ENCODE data around the gene NUP54. TPM values are rescaled to one million over a fixed set of nuclear protein-coding genes. Genes with fewer than 3 reads are reported as not detected.

NUP54 gene, protein sequence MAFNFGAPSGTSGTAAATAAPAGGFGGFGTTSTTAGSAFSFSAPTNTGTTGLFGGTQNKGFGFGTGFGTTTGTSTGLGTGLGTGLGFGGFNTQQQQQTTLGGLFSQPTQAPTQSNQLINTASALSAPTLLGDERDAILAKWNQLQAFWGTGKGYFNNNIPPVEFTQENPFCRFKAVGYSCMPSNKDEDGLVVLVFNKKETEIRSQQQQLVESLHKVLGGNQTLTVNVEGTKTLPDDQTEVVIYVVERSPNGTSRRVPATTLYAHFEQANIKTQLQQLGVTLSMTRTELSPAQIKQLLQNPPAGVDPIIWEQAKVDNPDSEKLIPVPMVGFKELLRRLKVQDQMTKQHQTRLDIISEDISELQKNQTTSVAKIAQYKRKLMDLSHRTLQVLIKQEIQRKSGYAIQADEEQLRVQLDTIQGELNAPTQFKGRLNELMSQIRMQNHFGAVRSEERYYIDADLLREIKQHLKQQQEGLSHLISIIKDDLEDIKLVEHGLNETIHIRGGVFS
- 10 to 100 TPM; 27.4 to 36.5 (median 31.0) TPM for total RNA-seq

DNA sequence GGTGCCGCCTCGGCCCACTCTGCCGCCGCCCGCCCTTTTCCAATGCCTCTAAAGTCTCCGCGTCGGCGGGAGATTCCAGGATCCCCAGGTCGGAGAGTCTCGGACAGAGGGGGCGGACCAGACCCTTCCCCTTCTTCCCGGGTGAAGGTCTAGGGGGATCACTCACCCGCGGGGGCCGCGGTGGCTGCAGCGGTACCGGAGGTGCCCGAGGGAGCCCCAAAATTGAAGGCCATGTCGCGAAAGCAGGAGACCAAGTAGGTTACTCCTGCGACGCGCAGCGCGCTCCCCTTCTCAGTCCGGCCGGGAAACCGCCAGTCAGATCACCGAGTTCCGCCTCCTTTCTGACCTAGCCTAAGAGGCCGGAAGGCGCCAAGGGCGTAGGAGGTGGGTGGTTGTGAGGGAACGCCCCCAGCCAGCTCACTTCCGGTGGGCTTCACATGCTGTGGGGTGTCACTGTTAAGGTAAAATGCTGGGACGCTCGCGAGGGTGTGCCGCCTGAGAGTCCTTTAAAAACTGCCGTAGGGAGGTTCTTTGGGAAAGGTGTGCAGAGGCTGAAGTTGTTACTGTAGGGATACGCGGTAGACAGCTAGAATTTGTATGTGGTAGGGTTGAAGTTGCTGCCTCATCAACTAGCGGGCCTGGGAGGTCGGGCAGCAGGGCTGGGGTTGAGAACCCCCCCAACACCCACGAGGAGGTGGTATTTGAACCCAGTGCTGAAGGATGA is at the start of gene NUP54:
Gene NUP54, minus strand, starts transcription at position 256 of the 724 bp plus-strand sequence. Its CDS starts 23 bp downstream, at position 233.
- peak within 1 kb of the TSS; percentile 96 for H3K4me3 ChIP-seq (ENCODE audit: low read depth, poor library complexity, severe bottlenecking)
- 0% methylated on average over 27 to 38 of the region's 47 CpGs for WGBS, 2 donors
- peak in 1 of 2 donors; percentile 23 for TF ChIP-seq POLR2A (IDR thresholded peaks at IDR 0.05)
- TF ChIP-seq, protein P1, sequence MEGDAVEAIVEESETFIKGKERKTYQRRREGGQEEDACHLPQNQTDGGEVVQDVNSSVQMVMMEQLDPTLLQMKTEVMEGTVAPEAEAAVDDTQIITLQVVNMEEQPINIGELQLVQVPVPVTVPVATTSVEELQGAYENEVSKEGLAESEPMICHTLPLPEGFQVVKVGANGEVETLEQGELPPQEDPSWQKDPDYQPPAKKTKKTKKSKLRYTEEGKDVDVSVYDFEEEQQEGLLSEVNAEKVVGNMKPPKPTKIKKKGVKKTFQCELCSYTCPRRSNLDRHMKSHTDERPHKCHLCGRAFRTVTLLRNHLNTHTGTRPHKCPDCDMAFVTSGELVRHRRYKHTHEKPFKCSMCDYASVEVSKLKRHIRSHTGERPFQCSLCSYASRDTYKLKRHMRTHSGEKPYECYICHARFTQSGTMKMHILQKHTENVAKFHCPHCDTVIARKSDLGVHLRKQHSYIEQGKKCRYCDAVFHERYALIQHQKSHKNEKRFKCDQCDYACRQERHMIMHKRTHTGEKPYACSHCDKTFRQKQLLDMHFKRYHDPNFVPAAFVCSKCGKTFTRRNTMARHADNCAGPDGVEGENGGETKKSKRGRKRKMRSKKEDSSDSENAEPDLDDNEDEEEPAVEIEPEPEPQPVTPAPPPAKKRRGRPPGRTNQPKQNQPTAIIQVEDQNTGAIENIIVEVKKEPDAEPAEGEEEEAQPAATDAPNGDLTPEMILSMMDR (IDR thresholded peaks at IDR 0.05) = no peak
- intact Hi-C loops (cut with DNase I; ENCODE audit: low total_unique reads) = no loop called here
- DNase-seq (ENCODE audit: low spot score in 2 of 2) = peak; percentile 92 to 98

DNA sequence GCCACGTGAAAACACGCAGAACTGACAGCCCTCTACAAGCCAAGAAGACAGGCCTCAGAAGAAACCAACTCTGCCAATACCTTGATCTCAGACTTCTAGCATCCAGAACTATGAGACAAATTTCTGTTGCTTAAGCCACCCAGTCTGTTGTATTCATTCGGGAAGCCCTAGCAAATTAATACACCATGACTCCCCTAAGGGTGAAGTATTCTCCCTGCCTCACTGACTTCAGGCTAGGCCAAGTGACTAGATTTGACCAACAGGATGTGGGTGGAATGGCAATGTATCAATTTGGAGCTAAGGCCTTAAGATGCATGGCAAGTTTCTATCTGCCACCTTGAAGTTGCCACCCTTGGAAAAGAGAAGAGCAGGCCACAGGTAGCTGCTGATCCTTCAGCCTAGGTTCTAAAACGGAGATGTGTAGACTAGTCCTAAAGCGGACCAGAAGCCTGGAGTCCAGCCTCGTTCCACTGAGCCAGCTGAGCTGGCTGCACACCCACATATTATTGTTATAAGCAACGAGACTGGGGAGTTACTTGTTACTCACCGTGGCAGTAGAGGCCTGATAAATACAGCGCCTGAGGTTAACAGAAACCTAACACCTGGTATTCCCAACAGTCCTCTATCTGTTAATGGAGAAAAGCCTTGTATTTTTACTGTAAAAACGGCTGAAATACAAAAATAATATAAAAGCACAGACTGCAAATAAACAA is 49.0 kb upstream of the NUP54 start:
- intact Hi-C loops (cut with DNase I; ENCODE audit: low total_unique reads) = no loop called here
- H3K4me3 ChIP-seq (ENCODE audit: low read depth, poor library complexity, severe bottlenecking) = no peak overlapping the region
- DNase-seq (ENCODE audit: low spot score in 2 of 2) = no peak
- 74 to 78% methylated on average over 10 of the region's 10 CpGs for WGBS, 2 donors
- TF ChIP-seq POLR2A (IDR thresholded peaks at IDR 0.05) = no peak
- TF ChIP-seq, protein P1 (IDR thresholded peaks at IDR 0.05) = no peak

DNA sequence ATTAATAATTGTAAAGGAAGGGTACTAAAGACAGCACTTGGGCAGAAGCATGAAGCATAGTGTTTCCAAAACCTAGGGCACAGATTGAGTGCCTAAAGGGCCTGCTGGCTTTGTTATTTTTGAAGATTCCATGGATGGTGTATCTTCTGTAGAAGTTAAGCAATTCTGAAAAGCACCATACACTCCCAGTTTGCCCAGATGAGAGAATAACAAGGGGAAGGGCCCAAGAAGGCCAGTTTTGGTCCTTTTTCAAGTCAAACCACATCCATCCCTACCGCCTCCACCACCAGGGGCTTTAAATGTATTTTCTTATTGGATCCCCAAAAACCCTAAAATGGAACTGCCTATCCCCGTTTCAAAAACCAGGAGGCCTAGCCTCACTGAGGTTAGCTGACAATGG is 48.2 kb upstream of the NUP54 start:
- intact Hi-C loops (cut with DNase I; ENCODE audit: low total_unique reads) = no loop called here

DNA sequence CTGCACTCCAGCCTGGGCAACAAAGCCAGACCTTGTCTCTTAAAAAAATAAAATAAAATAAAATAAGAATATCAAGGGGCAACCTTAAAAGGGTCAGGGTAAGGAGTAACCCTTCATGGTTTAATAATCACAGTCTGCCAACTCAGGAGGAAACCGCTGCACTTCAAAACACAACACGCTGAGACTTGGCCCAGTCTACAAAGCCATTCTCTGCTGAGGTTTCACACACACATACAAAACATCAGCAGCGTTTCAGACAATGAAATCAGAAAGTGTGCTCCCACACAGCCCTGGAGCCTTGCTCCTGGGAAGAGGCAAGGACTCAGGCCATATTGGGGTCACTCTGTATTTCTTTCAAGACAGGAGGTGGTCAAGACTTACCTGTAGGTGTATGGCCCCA is 47.1 kb upstream of the NUP54 start:
- H3K4me3 ChIP-seq (ENCODE audit: low read depth, poor library complexity, severe bottlenecking) = no peak overlapping the region
- intact Hi-C loops (cut with DNase I; ENCODE audit: low total_unique reads) = no loop called here
- DNase-seq (ENCODE audit: low spot score in 2 of 2) = no peak
- no peak for TF ChIP-seq POLR2A (IDR thresholded peaks at IDR 0.05)
- TF ChIP-seq, protein P1 (IDR thresholded peaks at IDR 0.05) = no peak
- 52 to 77% methylated on average over 3 of the region's 3 CpGs for WGBS, 2 donors

More for the DNA sequence above, 48.2 kb upstream of the NUP54 start:
- WGBS, 2 donors = 94 to 96% methylated on average over 2 of the region's 2 CpGs
- TF ChIP-seq, protein P1 (IDR thresholded peaks at IDR 0.05) = no peak
- no peak for TF ChIP-seq POLR2A (IDR thresholded peaks at IDR 0.05)
- no peak for DNase-seq (ENCODE audit: low spot score in 2 of 2)
- H3K4me3 ChIP-seq (ENCODE audit: low read depth, poor library complexity, severe bottlenecking) = no peak overlapping the region

DNA sequence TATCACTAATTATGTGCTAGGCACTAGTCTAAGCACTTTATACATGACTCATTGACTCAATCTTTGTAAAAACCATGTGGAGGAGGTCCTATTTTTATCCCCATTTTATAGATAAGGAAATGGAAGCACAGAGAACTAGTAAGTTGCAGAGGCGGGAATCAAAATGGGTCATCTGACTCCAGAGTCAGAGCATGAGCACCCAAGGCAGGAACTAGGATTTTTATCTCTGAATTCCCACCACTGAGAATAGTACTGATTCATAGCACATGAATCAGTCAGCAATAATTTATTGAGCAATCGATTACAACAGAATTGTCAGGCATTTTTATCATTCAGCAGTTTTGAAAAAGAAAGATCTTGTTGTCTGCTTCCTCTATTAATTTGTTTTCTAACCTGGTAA is 46.1 kb upstream of the NUP54 start:
- intact Hi-C loops (cut with DNase I; ENCODE audit: low total_unique reads) = no loop called here
- DNase-seq (ENCODE audit: low spot score in 2 of 2) = no peak
- TF ChIP-seq, protein P1 (IDR thresholded peaks at IDR 0.05) = no peak
- TF ChIP-seq POLR2A (IDR thresholded peaks at IDR 0.05) = no peak
- H3K4me3 ChIP-seq (ENCODE audit: low read depth, poor library complexity, severe bottlenecking) = no peak overlapping the region
- 38 to 52% methylated on average over 2 of the region's 2 CpGs for WGBS, 2 donors
